HCT116 (cell line): Measurements from ENCODE around the gene SENP6. TPM values are rescaled to one million over a fixed set of nuclear protein-coding genes. Genes with fewer than 3 reads are reported as not detected.
"Not testable (repeated sequence)": the region's sequence is repeated elsewhere in the genome, so short reads cannot be mapped to it uniquely, and the experiment has no call there.

Source experiments
- ATAC-seq: fragments of 200-7000 bp; cut with Tn5 transposase; 2 replicates; pipeline ENCODE4 v1.9.1; 2020; ENCODE audit warnings: mild to moderate bottlenecking, moderate library complexity
- BruUV-seq: library from RNA; stranded (reverse); fragments of 400-500 nt; replicated peaks from 2 replicates; lab custom pipeline; 2021; lab: Mats Ljungman, UMichigan
- CTCF ChIA-PET: fragments of 300-600 bp; sonication (Branson Sonifier 250); formaldehyde crosslinking; loops from one replicate; lab custom pipeline; 2021; ENCODE audit warnings: antibody characterized with exemption; lab: Charles Lee
- POLR2A ChIA-PET: fragments of 300-600, 350-600 bp; sonication (Branson Sonifier 250); formaldehyde crosslinking; loops from one replicate; lab custom pipeline; 2021; ENCODE audit warnings: antibody characterized with exemption; lab: Charles Lee
- RAD21 ChIA-PET, 2 experiments: fragments of 300-600 bp; sonication (Branson Sonifier 250); formaldehyde crosslinking; loops; one replicate each; lab custom pipeline; 2023; ENCODE audit warnings: low total read pairs in 2 of 2; ENCODE audit not compliant: uncharacterized antibody in 2 of 2, unreplicated experiment in 2 of 2, low non-redundant PET in 1 of 2; lab: Charles Lee
- DNase-seq: peaks from one replicate; pipeline ENCODE4 v3.0.0-alpha.2; 2010; ENCODE audit warnings: low read depth, low spot score
- H2AFZ ChIP-seq: fragments of 200-600 bp; shearing (Covaris generic), sonication (generic); 2 replicates; pipeline ENCODE4 v1.6.1; 2017; ENCODE audit warnings: low read depth, mixed run types, mixed read lengths, antibody characterized with exemption, low read length; ENCODE audit not compliant: poor library complexity, severe bottlenecking
- H3K27ac ChIP-seq: 2 replicates; pipeline ENCODE4 v1.5.1; 2012; ENCODE audit warnings: low read depth, low read length
- H3K27me3 ChIP-seq: fragments of 200-600 bp; sonication (generic); 2 replicates; pipeline ENCODE4 v1.6.1; 2016; ENCODE audit warnings: mixed run types, low read length, mixed read lengths; ENCODE audit not compliant: insufficient read depth
- H3K36me3 ChIP-seq, 2 experiments: fragments of 200-500 bp in 1 of 2; fragments of 200-600 bp in 1 of 2; sonication (Bioruptor generic) in 1 of 2; sonication (generic) in 1 of 2; 2 replicates each; pipeline versions ENCODE4 v1.5.1 to v1.6.1; 2014 to 2016; ENCODE audit warnings: low read length in 2 of 2, inconsistent platforms in 1 of 2, mixed read lengths in 1 of 2, mixed run types in 1 of 2; ENCODE audit not compliant: insufficient read depth in 2 of 2, control insufficient read depth in 1 of 2
- H3K4me1 ChIP-seq, 2 experiments: fragments of 200-600 bp in 1 of 2; sonication (generic) in 1 of 2; 2 replicates each; pipeline versions ENCODE4 v1.5.1 to v1.6.1; 2012 to 2017; ENCODE audit warnings: low read length in 2 of 2, inconsistent platforms in 1 of 2, mild to moderate bottlenecking in 1 of 2, mixed read lengths in 1 of 2, mixed run types in 1 of 2, moderate library complexity in 1 of 2; ENCODE audit not compliant: insufficient read depth in 2 of 2, control insufficient read depth in 1 of 2
- H3K4me2 ChIP-seq: fragments of 200-600 bp; sonication (generic); 2 replicates; pipeline ENCODE4 v1.6.1; 2017; ENCODE audit warnings: mixed run types, low read length, mixed read lengths
- H3K4me3 ChIP-seq, 2 experiments: fragments of 200-600 bp in 1 of 2; sonication (generic) in 1 of 2; replicated peaks in 1 of 2; 2 replicates each; pipeline ENCODE4 v1.5.1; 2011 to 2016; ENCODE audit warnings: low read length in 2 of 2, control low read depth in 1 of 2, low read depth in 1 of 2, mild to moderate bottlenecking in 1 of 2, mixed read lengths in 1 of 2, mixed run types in 1 of 2
- H3K79me2 ChIP-seq: fragments of 200-600 bp; sonication (generic); 2 replicates; pipeline ENCODE4 v1.6.1; 2017; ENCODE audit warnings: mild to moderate bottlenecking, mixed run types, low read length, moderate library complexity, mixed read lengths; ENCODE audit not compliant: insufficient read depth
- H3K9ac ChIP-seq: fragments of 200-600 bp; sonication (generic); 2 replicates; pipeline ENCODE4 v1.6.1; 2016; ENCODE audit warnings: low read length, mixed read lengths
- H3K9me2 ChIP-seq: fragments of 200-600 bp; sonication (generic), shearing (Covaris generic); 2 replicates; pipeline ENCODE4 v1.6.1; 2017; ENCODE audit warnings: mixed run types, mild to moderate bottlenecking, moderate library complexity; ENCODE audit not compliant: insufficient read depth
- H3K9me3 ChIP-seq, 2 experiments: fragments of 200-500 bp in 1 of 2; fragments of 200-600 bp in 1 of 2; sonication (Bioruptor generic) in 1 of 2; sonication (generic) in 1 of 2; 2 replicates each; pipeline ENCODE4 v1.6.1; 2014 to 2017; ENCODE audit warnings: low read length in 2 of 2, mixed read lengths in 2 of 2, inconsistent platforms in 1 of 2, low read depth in 1 of 2, mild to moderate bottlenecking in 1 of 2, mixed run types in 1 of 2, moderate library complexity in 1 of 2; ENCODE audit not compliant: control insufficient read depth in 1 of 2, insufficient read depth in 1 of 2
- H4K20me1 ChIP-seq: fragments of 200-600 bp; sonication (generic), shearing (Covaris generic); 2 replicates; pipeline ENCODE4 v1.6.1; 2017; ENCODE audit warnings: mixed run types, mild to moderate bottlenecking, moderate library complexity; ENCODE audit not compliant: insufficient read depth
- CBX3 ChIP-seq: IDR thresholded peaks from 2 replicates; pipeline ENCODE4 v1.6.1; 2012; ENCODE audit warnings: low read depth
- CEBPB ChIP-seq: IDR thresholded peaks from 2 replicates; pipeline ENCODE4 v1.6.1; 2012; ENCODE audit warnings: low read depth
- ELF1 ChIP-seq: IDR thresholded peaks from 2 replicates; pipeline ENCODE4 v1.6.1; 2012; ENCODE audit warnings: low read depth, borderline replicate concordance
- EZH2 ChIP-seq: fragments of 200-600 bp; sonication (generic); IDR thresholded peaks from 2 replicates; pipeline ENCODE4 v1.6.1; 2017; ENCODE audit warnings: antibody characterized with exemption, mixed run types
- EZH2phosphoT487 ChIP-seq: fragments of 200-600 bp; IDR thresholded peaks from 2 replicates; pipeline ENCODE4 v1.6.1; 2018; ENCODE audit warnings: antibody characterized with exemption, borderline replicate concordance
- FOSL1 ChIP-seq: IDR thresholded peaks from 2 replicates; pipeline ENCODE4 v1.6.1; 2012; ENCODE audit warnings: low read depth
- JUND ChIP-seq: IDR thresholded peaks from 2 replicates; pipeline ENCODE4 v1.6.1; 2012
- MAX ChIP-seq: IDR thresholded peaks from 2 replicates; pipeline ENCODE4 v1.6.1; 2012
- POLR2A ChIP-seq: IDR thresholded peaks from 2 replicates; pipeline ENCODE4 v1.7.0; 2011; ENCODE audit warnings: borderline replicate concordance; ENCODE audit not compliant: insufficient read depth, insufficient read length; ENCODE audit errors: extremely low read depth
- POLR2AphosphoS5 ChIP-seq: IDR thresholded peaks from 2 replicates; pipeline ENCODE4 v1.6.1; 2011; ENCODE audit warnings: mild to moderate bottlenecking, low read depth, low read length, moderate library complexity
- RAD21 ChIP-seq: IDR thresholded peaks from 2 replicates; pipeline ENCODE4 v1.6.1; 2012; ENCODE audit warnings: low read depth, mild to moderate bottlenecking
- SIN3A ChIP-seq: IDR thresholded peaks from 2 replicates; pipeline ENCODE4 v1.6.1; 2012; ENCODE audit warnings: low read depth
- SRF ChIP-seq: IDR thresholded peaks from 2 replicates; pipeline ENCODE4 v1.6.1; 2012; ENCODE audit warnings: low read depth
- YY1 ChIP-seq: IDR thresholded peaks from 2 replicates; pipeline ENCODE4 v1.6.1; 2011; ENCODE audit warnings: low read length, low read depth, moderate library complexity, mild to moderate bottlenecking; ENCODE audit not compliant: insufficient replicate concordance; ENCODE audit errors: extremely low read depth
- intact Hi-C: fragments of 100-400 bp; cut with micrococcal nuclease; formaldehyde crosslinking; loops from 2 replicates; pipeline ENCODE4 v1.10.0; 2022
- total RNA-seq: library from RNA; stranded (reverse); gene quantifications from one replicate; pipeline ENCODE4 v1.2.1, GENCODE V29; 2021; ENCODE audit not compliant: unreplicated experiment
- TF ChIP-seq, protein P1 (sequence below): IDR thresholded peaks from 2 replicates; pipeline ENCODE4 v1.6.1; 2011; ENCODE audit warnings: mild to moderate bottlenecking, low read length, moderate library complexity; ENCODE audit not compliant: insufficient replicate concordance; ENCODE audit errors: extremely low read depth
- TF ChIP-seq, protein P2 (sequence below), 3 experiments: fragments of 200-600 bp in 1 of 3; sonication (generic) in 1 of 3; IDR thresholded peaks in 2 of 3; conservative IDR thresholded peaks in 1 of 3; 2 replicates each; pipeline ENCODE4 v1.5.1; 2012 to 2017; ENCODE audit warnings: low read depth in 2 of 3, low read length in 2 of 3, antibody characterized with exemption in 1 of 3, borderline replicate concordance in 1 of 3, control low read depth in 1 of 3, mild to moderate bottlenecking in 1 of 3, mixed read lengths in 1 of 3, mixed run types in 1 of 3, moderate library complexity in 1 of 3; ENCODE audit not compliant: insufficient read depth in 1 of 3

Gene SENP6
- total RNA-seq, 1 experiment from 2014 or later: 78.1 TPM

DNA sequence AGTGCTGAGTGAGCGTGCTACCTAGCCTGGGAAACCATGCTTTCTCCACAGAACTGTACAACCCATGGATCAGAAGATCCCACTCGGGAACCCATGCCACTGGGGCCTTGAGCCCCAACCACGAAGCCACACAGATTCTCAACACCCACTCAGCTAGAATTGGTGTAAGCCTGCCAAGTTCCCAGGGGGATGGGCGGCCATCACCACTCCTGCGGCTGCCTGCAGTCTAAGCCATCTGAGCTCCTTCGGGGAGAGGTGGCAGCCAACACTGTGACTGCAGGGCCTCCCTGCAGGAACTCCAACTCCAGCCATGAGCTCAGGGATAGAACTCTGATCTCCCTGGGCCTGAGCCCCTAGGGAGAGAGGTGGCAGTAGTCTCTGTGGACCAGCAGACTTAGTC, 33.6 kb upstream of the SENP6 start (continued):
- no peak for TF ChIP-seq RAD21
- TF ChIP-seq SIN3A: no peak
- no peak for TF ChIP-seq EZH2
- no peak for TF ChIP-seq POLR2AphosphoS5
- no peak for TF ChIP-seq SRF
- no peak for TF ChIP-seq CBX3
- TF ChIP-seq POLR2A: no peak

DNA sequence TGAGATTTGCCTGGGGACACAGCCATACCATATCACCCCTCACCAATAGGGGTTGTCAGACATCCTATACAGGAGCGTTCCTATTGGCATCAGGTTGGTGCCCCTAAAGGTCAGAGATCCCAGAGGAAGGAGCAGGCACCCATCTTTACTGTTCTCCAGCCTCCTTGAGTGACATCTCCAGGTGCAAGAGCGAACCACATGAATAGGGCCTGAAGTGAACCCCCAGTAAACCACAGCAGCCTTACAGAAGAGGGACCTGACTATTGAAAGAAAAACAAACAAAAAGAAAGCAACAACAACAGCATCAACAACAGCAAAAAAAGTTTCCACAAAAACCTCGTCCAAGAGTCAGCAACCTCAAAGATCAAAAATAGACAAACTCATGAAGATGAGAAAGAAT, 32.7 kb upstream of the SENP6 start:
- peaks cover 7 to 9% of the 10 kb centered on the region in 2 experiments; a peak in 2 of 4 replicates for H3K9me3 ChIP-seq
- H3K9ac ChIP-seq: no peak overlapping the region
- no peak for DNase-seq
- H3K79me2 ChIP-seq: no peaks in the 10 kb centered on the region
- no peak overlapping the region for H3K27ac ChIP-seq
- no peaks in the 10 kb centered on the region for H3K36me3 ChIP-seq
- H3K4me1 ChIP-seq: no peaks in the 10 kb centered on the region
- H3K9me2 ChIP-seq: no peaks in the 10 kb centered on the region
- H4K20me1 ChIP-seq: no peaks in the 10 kb centered on the region
- H3K4me3 ChIP-seq: no peak overlapping the region
- no peak overlapping the region for H3K4me2 ChIP-seq
- ChIA-PET POLR2A (no interaction called here), CTCF (no interaction called here), RAD21 (no interaction called here)
- no peaks in the 10 kb centered on the region for H3K27me3 ChIP-seq
- H2AFZ ChIP-seq: no peak overlapping the region
- no TSS peak for BruUV-seq
- intact Hi-C loops: no loop called here
- TF ChIP-seq JUND: no peak
- TF ChIP-seq CBX3: no peak
- TF ChIP-seq EZH2phosphoT487: no peak
- TF ChIP-seq, protein P1, sequence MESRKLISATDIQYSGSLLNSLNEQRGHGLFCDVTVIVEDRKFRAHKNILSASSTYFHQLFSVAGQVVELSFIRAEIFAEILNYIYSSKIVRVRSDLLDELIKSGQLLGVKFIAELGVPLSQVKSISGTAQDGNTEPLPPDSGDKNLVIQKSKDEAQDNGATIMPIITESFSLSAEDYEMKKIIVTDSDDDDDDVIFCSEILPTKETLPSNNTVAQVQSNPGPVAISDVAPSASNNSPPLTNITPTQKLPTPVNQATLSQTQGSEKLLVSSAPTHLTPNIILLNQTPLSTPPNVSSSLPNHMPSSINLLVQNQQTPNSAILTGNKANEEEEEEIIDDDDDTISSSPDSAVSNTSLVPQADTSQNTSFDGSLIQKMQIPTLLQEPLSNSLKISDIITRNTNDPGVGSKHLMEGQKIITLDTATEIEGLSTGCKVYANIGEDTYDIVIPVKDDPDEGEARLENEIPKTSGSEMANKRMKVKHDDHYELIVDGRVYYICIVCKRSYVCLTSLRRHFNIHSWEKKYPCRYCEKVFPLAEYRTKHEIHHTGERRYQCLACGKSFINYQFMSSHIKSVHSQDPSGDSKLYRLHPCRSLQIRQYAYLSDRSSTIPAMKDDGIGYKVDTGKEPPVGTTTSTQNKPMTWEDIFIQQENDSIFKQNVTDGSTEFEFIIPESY: no peak
- TF ChIP-seq FOSL1: no peak
- no peak for TF ChIP-seq YY1
- no peak for TF ChIP-seq SIN3A
- no peak for TF ChIP-seq ELF1
- TF ChIP-seq RAD21: no peak
- TF ChIP-seq MAX: no peak
- TF ChIP-seq, protein P2, sequence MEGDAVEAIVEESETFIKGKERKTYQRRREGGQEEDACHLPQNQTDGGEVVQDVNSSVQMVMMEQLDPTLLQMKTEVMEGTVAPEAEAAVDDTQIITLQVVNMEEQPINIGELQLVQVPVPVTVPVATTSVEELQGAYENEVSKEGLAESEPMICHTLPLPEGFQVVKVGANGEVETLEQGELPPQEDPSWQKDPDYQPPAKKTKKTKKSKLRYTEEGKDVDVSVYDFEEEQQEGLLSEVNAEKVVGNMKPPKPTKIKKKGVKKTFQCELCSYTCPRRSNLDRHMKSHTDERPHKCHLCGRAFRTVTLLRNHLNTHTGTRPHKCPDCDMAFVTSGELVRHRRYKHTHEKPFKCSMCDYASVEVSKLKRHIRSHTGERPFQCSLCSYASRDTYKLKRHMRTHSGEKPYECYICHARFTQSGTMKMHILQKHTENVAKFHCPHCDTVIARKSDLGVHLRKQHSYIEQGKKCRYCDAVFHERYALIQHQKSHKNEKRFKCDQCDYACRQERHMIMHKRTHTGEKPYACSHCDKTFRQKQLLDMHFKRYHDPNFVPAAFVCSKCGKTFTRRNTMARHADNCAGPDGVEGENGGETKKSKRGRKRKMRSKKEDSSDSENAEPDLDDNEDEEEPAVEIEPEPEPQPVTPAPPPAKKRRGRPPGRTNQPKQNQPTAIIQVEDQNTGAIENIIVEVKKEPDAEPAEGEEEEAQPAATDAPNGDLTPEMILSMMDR (IDR thresholded peaks at IDR 0.05 in 2 of 3, conservative IDR thresholded peaks at IDR 0.05 in 1 of 3; ENCODE audit: borderline replicate concordance in 1 of 3, insufficient read depth in 1 of 3, low read depth in 2 of 3, low read length in 2 of 3): no peak
- no peak for TF ChIP-seq CEBPB
- no peak for ATAC-seq

DNA sequence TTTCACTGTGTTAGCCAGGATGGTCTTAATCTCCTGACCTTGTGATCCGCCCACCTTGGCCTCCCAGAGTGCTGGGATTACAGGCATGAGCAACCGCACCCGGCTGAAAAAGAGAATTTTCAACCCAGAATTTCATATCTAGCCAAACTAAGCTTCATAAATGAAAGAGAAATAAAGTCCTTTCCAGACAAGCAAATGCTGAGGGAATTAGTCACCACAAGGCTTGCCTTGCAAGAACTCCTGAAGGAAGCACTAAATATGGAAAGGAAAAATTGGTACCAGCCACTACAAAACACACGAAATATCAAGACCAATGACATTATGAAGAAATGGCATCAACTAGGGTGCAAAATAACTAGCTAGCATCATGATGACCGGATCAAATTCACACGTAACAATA, 31.0 kb upstream of the SENP6 start:
- BruUV-seq: not testable (repeated sequence)

More for the DNA sequence above, 31.0 kb upstream of the SENP6 start:
- H3K4me3 ChIP-seq, intact Hi-C loops, H4K20me1 ChIP-seq, RAD21 ChIA-PET, H2AFZ ChIP-seq, H3K79me2 ChIP-seq, H3K9me3 ChIP-seq, H3K27ac ChIP-seq, POLR2A ChIA-PET, DNase-seq, ATAC-seq, H3K4me2 ChIP-seq, H3K36me3 ChIP-seq, H3K27me3 ChIP-seq, H3K4me1 ChIP-seq, H3K9ac ChIP-seq, H3K9me2 ChIP-seq, CTCF ChIA-PET: not testable (repeated sequence)
